ENCODE measurements around the gene CCDC178. TPM values are rescaled to one million over a fixed set of nuclear protein-coding genes. Genes with fewer than 3 reads are reported as not detected.

Gene CCDC178
- total and polyA plus RNA-seq, 7 donors: 0.06 to 0.25 (median 0.18) TPM; not detected in 4

DNA sequence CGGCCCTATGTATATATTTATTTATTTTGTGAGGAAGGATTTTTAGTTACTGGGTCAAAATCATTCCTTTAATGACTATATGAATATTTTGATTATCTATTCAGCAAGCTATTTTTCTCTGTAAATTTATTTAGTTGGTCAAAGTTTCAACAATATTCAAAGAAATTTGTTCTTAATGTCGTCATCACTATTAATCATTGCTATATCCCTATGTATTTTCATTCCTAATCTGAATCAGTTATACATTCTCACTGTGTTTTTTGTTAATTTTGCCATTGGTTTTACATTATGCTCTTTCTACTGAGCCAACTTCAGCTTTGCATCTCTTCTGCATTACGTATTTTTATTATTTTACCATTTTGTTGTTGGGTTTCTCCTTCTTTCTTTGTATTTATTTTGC lies 105.7 kb downstream of the CCDC178 start:
- H3K36me3 ChIP-seq (ENCODE audit: insufficient read depth in 1 of 2, low read depth in 1 of 2): no peaks in the 10 kb centered on the region
- no peak overlapping the region for H3K27ac ChIP-seq
- WGBS, 3 donors: 57 to 72% (median 61%) methylated on average over 3 of the region's 3 CpGs
- no peak for DNase-seq
- H3K27me3 ChIP-seq (ENCODE audit: insufficient read depth in 3 of 3, low read length in 2 of 3): no peaks in the 10 kb centered on the region
- TF ChIP-seq, protein P1, sequence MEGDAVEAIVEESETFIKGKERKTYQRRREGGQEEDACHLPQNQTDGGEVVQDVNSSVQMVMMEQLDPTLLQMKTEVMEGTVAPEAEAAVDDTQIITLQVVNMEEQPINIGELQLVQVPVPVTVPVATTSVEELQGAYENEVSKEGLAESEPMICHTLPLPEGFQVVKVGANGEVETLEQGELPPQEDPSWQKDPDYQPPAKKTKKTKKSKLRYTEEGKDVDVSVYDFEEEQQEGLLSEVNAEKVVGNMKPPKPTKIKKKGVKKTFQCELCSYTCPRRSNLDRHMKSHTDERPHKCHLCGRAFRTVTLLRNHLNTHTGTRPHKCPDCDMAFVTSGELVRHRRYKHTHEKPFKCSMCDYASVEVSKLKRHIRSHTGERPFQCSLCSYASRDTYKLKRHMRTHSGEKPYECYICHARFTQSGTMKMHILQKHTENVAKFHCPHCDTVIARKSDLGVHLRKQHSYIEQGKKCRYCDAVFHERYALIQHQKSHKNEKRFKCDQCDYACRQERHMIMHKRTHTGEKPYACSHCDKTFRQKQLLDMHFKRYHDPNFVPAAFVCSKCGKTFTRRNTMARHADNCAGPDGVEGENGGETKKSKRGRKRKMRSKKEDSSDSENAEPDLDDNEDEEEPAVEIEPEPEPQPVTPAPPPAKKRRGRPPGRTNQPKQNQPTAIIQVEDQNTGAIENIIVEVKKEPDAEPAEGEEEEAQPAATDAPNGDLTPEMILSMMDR (IDR thresholded peaks at IDR 0.05): no peak
- ATAC-seq: no peak
- H3K4me3 ChIP-seq: no peak overlapping the region
- no peaks in the 10 kb centered on the region for H3K4me1 ChIP-seq
- peaks cover 4% of the 10 kb centered on the region for H3K9me3 ChIP-seq
- intact Hi-C loops (cut with DNase I): no loop called here

DNA sequence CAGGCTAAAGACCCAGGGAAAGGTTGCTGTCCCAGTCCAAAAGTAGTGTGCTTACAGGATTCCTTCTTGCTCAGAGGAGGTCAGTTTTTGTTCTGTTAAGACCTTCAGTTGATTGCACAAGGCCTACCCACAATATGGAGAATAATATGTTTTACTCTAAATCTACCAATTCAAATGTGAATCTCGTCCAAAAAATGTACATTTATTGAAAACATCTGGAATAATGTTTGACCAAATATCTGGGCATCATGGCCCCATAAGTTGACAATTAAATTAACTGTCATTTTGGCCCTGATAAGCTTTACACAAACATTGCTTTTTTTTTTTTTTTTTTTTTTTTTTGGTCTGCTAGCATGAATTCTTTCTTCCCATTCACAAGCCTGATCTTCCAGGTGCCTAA lies 109.8 kb downstream of the CCDC178 start:
- TF ChIP-seq, protein P1 (IDR thresholded peaks at IDR 0.05): no peak
- DNase-seq (no peak), ATAC-seq (no peak)
- Histone ChIP-seq H3K9me3 (no peaks in the 10 kb centered on the region), H3K27ac (no peak overlapping the region), H3K27me3 (ENCODE audit: insufficient read depth in 3 of 3, low read length in 2 of 3) (no peaks in the 10 kb centered on the region), H3K4me1 (no peaks in the 10 kb centered on the region), H3K36me3 (ENCODE audit: insufficient read depth in 1 of 2, low read depth in 1 of 2) (no peaks in the 10 kb centered on the region), H3K4me3 (no peak overlapping the region)
- intact Hi-C loops (cut with DNase I): no loop called here
- 35 to 58% (median 47%) methylated on average over 1 of the region's 1 CpG for WGBS, 3 donors

DNA sequence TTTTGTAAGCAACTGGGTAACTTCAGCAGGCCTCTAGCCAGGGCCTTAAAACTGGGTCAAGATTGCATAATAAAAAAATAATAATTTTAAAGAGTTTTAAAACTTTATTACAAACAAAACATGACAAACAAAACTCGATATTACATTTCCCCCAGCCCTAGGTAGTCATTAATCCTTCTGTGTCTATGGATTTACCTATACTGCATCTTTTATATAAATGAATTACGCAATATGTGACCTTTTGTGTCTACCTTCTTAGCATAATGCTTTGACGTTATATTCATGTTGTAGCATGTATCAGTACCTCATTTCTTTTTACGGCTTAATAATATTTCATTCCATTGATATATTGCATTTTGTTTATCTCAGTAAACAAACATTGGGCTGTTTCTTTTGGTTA lies 113.5 kb downstream of the CCDC178 start:
- Histone ChIP-seq H3K4me1 (no peaks in the 10 kb centered on the region), H3K9me3 (no peaks in the 10 kb centered on the region), H3K4me3 (no peak overlapping the region), H3K27me3 (ENCODE audit: insufficient read depth in 3 of 3, low read length in 2 of 3) (no peaks in the 10 kb centered on the region), H3K27ac (no peak overlapping the region), H3K36me3 (ENCODE audit: insufficient read depth in 1 of 2, low read depth in 1 of 2) (no peaks in the 10 kb centered on the region)
- DNase-seq: no peak
- TF ChIP-seq, protein P1 (IDR thresholded peaks at IDR 0.05): no peak
- ATAC-seq: no peak
- intact Hi-C loops (cut with DNase I): no loop called here
- WGBS, 3 donors: 74 to 81% (median 76%) methylated on average over 4 of the region's 4 CpGs

DNA sequence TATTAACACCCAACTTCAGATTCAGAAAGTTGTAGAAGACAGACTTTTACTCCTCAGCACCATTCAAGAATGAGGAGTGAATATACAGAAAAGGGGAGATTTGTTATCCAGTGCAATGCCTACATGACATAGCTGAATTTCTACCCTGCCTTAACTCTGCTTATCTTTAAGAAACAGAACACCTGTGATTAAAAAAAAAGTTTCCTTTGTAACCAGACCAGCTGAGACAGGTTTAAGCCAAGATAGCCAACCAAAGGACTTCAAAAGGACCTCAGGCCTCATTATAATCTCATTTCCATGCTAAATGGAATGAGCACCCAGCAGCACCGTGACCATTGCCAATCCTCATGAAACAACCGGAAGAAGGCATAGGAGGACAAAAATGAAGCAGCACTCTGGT lies 122.9 kb downstream of the CCDC178 start:
- Histone ChIP-seq H3K9me3 (no peaks in the 10 kb centered on the region), H3K4me3 (no peak overlapping the region), H3K27ac (no peak overlapping the region), H3K4me1 (no peaks in the 10 kb centered on the region), H3K36me3 (ENCODE audit: insufficient read depth in 1 of 2, low read depth in 1 of 2) (no peaks in the 10 kb centered on the region), H3K27me3 (ENCODE audit: insufficient read depth in 3 of 3, low read length in 2 of 3) (no peaks in the 10 kb centered on the region)
- whole genome bisulfite sequencing, 3 donors: 82 to 93% (median 83%) methylated on average over 2 of the region's 2 CpGs
- ATAC-seq (no peak), DNase-seq (no peak)
- TF ChIP-seq, protein P1 (IDR thresholded peaks at IDR 0.05): no peak
- intact Hi-C loops (cut with DNase I): no loop called here

DNA sequence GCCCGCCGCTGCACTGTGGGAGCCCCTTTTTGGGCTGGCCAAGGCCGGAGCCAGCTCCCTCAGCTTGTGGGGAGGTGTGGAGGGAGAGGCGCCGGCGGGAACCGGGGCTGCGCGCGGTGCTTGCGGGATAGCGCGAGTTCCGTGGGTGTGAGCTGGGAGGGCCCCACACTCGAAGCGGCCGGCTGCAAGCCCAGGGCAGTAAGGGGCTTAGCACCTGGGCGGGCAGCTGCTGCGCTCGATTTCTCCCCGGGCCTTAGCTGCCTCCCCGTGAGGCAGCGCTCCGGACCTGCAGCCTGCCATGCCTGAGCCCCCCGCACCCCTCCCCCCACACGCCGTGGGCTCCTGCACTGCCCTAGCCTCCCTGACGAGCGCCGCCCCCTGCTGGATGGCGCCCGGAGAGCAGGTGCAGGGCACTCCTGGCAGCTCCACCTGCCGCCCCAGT lies 124.4 kb downstream of the CCDC178 start:
- TF ChIP-seq, protein P1 (IDR thresholded peaks at IDR 0.05): no peak
- 92 to 94% (median 93%) methylated on average over 33 of the region's 33 CpGs for WGBS, 3 donors
- Histone ChIP-seq H3K4me3 (no peak overlapping the region), H3K36me3 (ENCODE audit: insufficient read depth in 1 of 2, low read depth in 1 of 2) (no peaks in the 10 kb centered on the region), H3K9me3 (no peaks in the 10 kb centered on the region), H3K4me1 (no peaks in the 10 kb centered on the region), H3K27ac (no peak overlapping the region), H3K27me3 (ENCODE audit: insufficient read depth in 3 of 3, low read length in 2 of 3) (no peaks in the 10 kb centered on the region)
- ATAC-seq: no peak
- intact Hi-C loops (cut with DNase I): no loop called here
- no peak for DNase-seq
